ENCODE data around the gene BRMS1. TPM values are rescaled to one million over a fixed set of nuclear protein-coding genes. Genes with fewer than 3 reads are reported as not detected.

The BRMS1 gene
- total RNA-seq, 1 donor from 2014 or later: 72.0 TPM

- no peak overlapping the region for H3K4me3 ChIP-seq (ENCODE audit: low read depth, low read length)
- DNase-seq (ENCODE audit: low read depth): no peak
- TF ChIP-seq CTCF (conservative IDR thresholded peaks at IDR 0.05; ENCODE audit: low read depth, low read length): peak; percentile 92
Measured at GRCh38 chr11:66328302-66329144, 16.4 kb downstream of the BRMS1 start.

- no peak for DNase-seq (ENCODE audit: low read depth)
- no peak for TF ChIP-seq CTCF (conservative IDR thresholded peaks at IDR 0.05; ENCODE audit: low read depth, low read length)
- no peak overlapping the region for H3K4me3 ChIP-seq (ENCODE audit: low read depth, low read length)
Measured at GRCh38 chr11:66328031-66328301, 16.9 kb downstream of the BRMS1 start.

GRCh38 chr11:66327171-66328030 is 17.5 kb downstream of the BRMS1 start:
- no peak overlapping the region for H3K4me3 ChIP-seq (ENCODE audit: low read depth, low read length)
- DNase-seq (ENCODE audit: low read depth): no peak
- peak; percentile 8 for TF ChIP-seq CTCF (conservative IDR thresholded peaks at IDR 0.05; ENCODE audit: low read depth, low read length)

GRCh38 chr11:66326261-66327111 is 18.4 kb downstream of the BRMS1 start:
- no peak for DNase-seq (ENCODE audit: low read depth)
- no peak for TF ChIP-seq CTCF (conservative IDR thresholded peaks at IDR 0.05; ENCODE audit: low read depth, low read length)
- no peak overlapping the region for H3K4me3 ChIP-seq (ENCODE audit: low read depth, low read length)

- TF ChIP-seq CTCF (conservative IDR thresholded peaks at IDR 0.05; ENCODE audit: low read depth, low read length): no peak
- no peak for DNase-seq (ENCODE audit: low read depth)
Measured at GRCh38 chr11:66325263-66325671, 19.6 kb downstream of the BRMS1 start.

GRCh38 chr11:66324664-66325063 is 20.2 kb downstream of the BRMS1 start:
- H3K4me3 ChIP-seq (ENCODE audit: low read depth, low read length): no peak overlapping the region
- no peak for TF ChIP-seq CTCF (conservative IDR thresholded peaks at IDR 0.05; ENCODE audit: low read depth, low read length)
- DNase-seq (ENCODE audit: low read depth): no peak

More at GRCh38 chr11:66325263-66325671, 19.6 kb downstream of the BRMS1 start:
- H3K4me3 ChIP-seq (ENCODE audit: low read depth, low read length): no peak overlapping the region
